Measurements from ENCODE around the gene PRKD1.

The PRKD1 gene

GRCh38 chr14:29838752-29839151, 88.9 kb downstream of the PRKD1 start:
- no peak for DNase-seq (ENCODE audit: low read depth)

GRCh38 chr14:29836395-29836794, 91.3 kb downstream of the PRKD1 start:
- DNase-seq (ENCODE audit: low read depth), result no peak

GRCh38 chr14:29832042-29832441, 95.6 kb downstream of the PRKD1 start:
- no peak for DNase-seq (ENCODE audit: low read depth)

- DNase-seq (ENCODE audit: low read depth), result no peak
Observed at GRCh38 chr14:29829851-29830250, 97.8 kb downstream of the PRKD1 start.

GRCh38 chr14:29823816-29824215, 103.8 kb downstream of the PRKD1 start:
- DNase-seq (ENCODE audit: low read depth), result no peak

DNA sequence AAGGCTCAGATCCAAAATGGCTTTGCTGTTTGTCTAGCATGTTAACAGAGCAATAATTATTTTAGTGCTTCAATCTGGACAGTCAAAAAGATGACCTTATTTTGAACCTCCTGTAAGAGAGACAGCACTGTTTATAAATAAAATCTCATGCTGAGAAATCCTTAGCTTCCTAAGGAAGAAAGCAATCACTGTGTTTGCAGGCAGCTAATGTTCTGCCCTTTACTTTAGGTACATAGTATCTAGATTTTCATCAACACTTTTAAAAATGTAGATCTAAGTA, 105.3 kb downstream of the PRKD1 start:
- no peak for DNase-seq (ENCODE audit: low read depth)

- no peak for DNase-seq (ENCODE audit: low read depth)
Observed at GRCh38 chr14:29821661-29822429, 105.8 kb downstream of the PRKD1 start.

DNA sequence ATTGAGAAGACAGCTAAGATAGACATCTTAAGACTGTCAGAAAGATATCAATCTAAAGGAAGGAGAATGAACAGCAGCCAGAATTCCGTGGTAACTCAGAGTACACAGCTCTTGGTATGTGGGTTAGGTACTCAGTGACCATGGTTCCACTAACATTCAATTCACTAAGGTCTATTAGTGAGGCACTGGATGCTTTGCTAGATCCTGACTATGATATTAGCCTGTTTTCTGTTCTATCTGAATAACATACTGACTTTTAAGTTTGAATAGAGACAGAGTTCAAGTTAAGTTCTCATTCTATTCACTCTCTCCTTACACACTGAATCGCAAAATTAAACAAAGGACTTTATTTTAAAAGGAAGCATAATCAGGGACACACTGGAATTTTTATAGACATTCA, 106.4 kb downstream of the PRKD1 start:
- DNase-seq (ENCODE audit: low read depth), result no peak

DNA sequence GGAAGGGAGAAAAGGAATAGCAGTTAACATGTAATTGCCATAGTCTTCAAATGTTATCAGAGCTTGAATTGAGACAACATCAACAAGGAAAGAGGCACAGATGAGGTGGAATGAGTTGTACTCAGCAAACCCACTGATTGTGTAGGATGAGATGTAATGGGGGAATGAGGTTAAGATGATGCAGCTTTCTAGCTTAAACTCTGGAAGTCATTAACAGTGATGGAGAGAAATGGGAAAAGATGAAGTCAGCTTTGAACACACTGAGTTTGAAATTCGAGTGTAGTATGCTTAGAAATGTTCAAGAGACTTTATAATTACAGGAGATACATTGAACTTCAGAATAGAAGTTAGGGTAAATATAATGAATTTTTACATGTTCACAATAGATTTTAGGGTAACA, 106.9 kb downstream of the PRKD1 start:
- DNase-seq (ENCODE audit: low read depth), result no peak

- DNase-seq (ENCODE audit: low read depth), result no peak
Observed at GRCh38 chr14:29817767-29818405, 109.8 kb downstream of the PRKD1 start.

GRCh38 chr14:29815016-29815674, 112.5 kb downstream of the PRKD1 start:
- DNase-seq (ENCODE audit: low read depth), result no peak

- no peak for DNase-seq (ENCODE audit: low read depth)
Observed at GRCh38 chr14:29814156-29815015, 113.3 kb downstream of the PRKD1 start.

GRCh38 chr14:29810682-29811081, 117.0 kb downstream of the PRKD1 start:
- no peak for DNase-seq (ENCODE audit: low read depth)

DNA sequence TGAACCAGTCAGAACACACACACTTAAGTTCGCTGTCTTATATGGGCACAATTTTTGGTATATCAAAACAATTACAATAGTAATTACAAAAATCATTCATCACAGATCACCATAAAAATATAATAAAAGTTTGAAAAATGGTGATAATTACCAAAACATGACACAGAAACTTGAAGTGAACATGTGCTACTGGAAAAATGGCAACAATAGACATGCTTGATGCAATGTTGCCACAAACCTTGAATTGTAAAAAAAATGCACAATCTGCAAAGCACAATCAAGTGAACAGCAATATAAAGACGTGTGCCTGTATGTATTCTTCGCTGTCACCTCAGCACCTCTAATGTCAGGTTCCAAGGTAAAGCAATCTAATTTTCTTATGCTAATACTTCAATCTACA, 117.6 kb downstream of the PRKD1 start:
- no peak for DNase-seq (ENCODE audit: low read depth)

DNA sequence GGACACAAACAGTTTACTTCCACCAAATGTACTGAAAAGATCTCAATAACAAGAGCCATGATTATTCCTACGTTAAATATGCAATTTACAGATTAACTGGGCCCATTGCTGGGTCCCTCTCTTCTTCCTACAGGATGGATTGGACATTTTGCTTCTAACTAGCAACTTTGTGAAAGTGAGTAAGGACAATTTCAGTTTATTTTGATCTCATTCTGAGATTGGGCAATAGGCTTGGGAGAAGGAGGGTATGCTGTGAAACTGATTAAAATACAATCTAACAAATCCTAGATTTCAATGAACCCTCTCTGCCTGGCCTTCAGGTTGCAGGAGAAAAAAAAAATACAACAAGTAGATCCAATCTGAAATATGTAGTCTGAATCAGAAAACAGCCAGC, 121.5 kb downstream of the PRKD1 start:
- DNase-seq (ENCODE audit: low read depth), result no peak

GRCh38 chr14:29805415-29806123, 122.1 kb downstream of the PRKD1 start:
- DNase-seq (ENCODE audit: low read depth), result no peak

DNA sequence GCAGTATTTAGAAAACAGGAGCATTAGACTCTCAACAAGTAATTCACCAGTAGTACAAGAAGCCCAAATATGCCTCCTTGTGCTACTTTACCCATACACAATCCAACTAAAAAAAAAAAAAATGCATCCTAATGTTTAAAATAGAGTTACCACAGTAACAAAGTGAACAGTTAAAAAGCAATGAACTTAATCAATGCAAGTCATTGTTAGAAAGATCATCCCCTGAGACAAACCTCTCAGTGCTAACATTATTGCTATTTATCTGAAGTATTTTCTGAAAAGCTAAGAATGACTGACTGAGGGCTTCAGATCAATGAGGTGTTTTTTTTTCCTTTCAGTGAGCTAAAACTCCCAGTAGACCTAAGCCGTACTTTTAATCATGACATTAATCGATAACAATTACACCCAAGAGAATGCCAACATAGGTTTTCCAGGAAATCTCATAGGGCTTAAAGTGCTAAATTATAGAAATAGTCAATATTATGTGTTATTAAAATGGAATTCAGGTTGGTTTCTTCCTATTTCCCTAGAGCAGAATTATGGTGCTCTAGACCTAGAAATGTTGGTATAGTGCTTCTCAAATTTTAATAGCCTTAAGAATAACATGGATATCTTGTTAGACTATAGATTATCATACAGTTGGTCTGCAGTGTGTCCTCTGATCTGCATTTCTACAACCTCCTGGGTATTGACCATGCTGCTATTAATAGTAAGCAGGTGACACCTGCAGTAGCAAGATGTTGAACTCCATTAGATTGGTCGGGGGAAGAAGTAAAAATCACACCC, 123.0 kb downstream of the PRKD1 start:
- no peak for DNase-seq (ENCODE audit: low read depth)

DNA sequence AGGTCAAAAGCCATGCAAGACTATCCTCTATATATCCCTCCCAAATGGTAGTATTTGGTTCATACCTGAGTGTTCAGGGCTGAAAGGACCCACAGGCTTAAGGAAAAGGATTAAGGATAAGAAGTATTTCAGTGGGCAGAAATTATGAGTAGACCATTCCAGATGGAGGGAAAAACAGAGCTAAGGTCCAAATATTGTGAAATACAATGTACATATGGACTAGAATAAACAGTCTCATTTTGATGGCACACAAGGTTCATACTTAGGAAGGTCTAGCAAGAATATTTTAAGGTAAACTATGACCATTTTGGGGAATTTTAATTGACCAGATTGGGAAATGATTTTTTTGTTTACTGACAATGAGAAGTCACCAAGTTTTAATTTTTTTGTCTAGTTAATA, 124.6 kb downstream of the PRKD1 start:
- no peak for DNase-seq (ENCODE audit: low read depth)

DNA sequence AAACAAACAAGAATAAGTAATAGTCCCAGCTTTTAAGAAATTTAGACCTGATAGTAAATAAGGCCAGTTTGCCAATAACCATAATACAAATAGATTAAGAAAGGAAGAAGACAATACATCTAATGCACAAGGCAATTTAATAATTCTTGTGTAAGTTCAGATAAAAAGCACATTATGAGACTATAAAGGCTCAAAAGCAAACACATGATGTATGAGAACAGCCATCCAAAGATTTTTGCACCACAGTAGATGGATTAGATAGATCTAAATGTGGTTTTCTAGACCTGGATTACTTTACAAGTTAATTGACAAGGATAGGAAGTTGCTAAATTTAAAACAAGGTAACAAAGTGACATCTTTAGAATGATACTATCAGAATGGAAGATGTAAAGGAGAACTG, 125.4 kb downstream of the PRKD1 start:
- no peak for DNase-seq (ENCODE audit: low read depth)

DNA sequence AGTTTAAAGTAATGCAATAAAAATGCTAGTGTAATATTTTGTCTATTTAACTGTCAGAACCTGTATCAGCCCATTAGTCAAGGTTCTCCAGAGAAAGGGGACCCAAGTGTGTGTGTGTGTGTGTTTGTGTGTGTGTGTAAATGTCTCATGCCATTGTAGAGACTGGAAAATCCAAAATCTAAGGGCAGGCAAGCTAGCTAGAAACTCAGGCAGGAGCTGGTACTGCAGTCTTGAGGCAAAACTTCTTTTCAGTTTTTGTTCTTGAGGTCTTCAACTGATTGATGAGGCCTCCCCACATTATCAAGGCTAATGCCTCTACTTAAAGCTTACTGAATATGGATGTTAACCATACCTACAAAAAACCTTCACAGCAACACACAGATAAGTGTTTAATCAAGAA, 126.7 kb downstream of the PRKD1 start:
- no peak for DNase-seq (ENCODE audit: low read depth)

DNA sequence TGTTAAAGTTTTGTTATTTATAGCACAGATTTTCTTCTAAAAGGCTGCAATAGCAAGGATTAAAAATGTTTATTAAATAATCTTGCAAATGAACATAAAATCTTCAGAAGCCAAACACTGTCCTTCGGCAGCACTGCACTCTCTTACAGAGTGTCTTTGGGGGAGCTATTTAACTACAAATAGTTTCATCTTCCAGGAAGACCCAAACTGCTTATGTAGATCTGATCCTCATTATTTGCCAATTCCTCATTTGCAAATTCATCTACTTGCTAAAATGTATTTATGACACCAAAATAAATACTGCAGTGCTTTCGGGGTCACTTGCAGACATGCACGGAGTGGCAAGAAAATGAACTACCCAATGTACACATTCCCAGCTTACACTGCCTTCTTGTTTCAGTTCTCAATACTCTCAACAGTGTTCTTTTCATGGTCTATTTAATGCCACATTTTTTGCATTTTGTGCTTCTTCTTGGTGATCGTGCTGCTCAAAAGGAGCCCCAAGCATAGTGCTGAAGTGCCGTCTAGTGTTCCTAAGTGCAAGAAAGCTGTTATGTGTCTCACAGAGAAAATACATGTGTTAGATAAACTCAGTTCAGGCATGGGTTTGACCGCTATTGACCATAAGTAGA, 128.1 kb downstream of the PRKD1 start:
- no peak for DNase-seq (ENCODE audit: low read depth)

Data from activated T-cell treated with anti-CD3 and anti-CD28 coated beads for 24 hours (primary cell).